Gastroesophageal sphincter (tissue), 4 donors: Measurements from ENCODE around the gene NAGLU. TPM values are rescaled to one million over a fixed set of nuclear protein-coding genes. Genes with fewer than 3 reads are reported as not detected.

Experiments
- ATAC-seq: fragments of 150-250 bp; one replicate; pipeline ENCODE4 v1.9.1; 2016; ENCODE audit warnings: mild to moderate bottlenecking, moderate library complexity
- H3K27ac ChIP-seq, 4 donors: fragments of 200-600 bp; sonication (generic) in 3 of 4; 1 replicate in 3 of 4; 2 replicates in 1 of 4; pipeline ENCODE4 v1.5.1; 2016 to 2019
- H3K27me3 ChIP-seq: fragments of 200-600 bp; sonication (generic); one replicate; pipeline ENCODE4 v1.5.1; 2019
- H3K36me3 ChIP-seq, 2 donors: fragments of 200-600 bp; sonication (generic); one replicate each; pipeline ENCODE4 v1.5.1; 2019; ENCODE audit warnings: control low read depth in 1 of 2
- H3K4me1 ChIP-seq, 3 donors: fragments of 200-600 bp; sonication (generic); 1 replicate in 2 of 3; 2 replicates in 1 of 3; pipeline ENCODE4 v1.5.1; 2016 to 2019; ENCODE audit warnings: control low read depth in 2 of 3
- H3K4me3 ChIP-seq, 2 donors: fragments of 200-600 bp; sonication (generic); one replicate each; pipeline ENCODE4 v1.5.1; 2019; ENCODE audit warnings: mild to moderate bottlenecking in 1 of 2, moderate library complexity in 1 of 2
- H3K9me3 ChIP-seq, 3 donors: fragments of 200-600 bp; sonication (generic); one replicate each; pipeline ENCODE4 v1.5.1; 2017 to 2019; ENCODE audit warnings: control low read depth in 2 of 3
- EP300 ChIP-seq: sonication (generic); formaldehyde crosslinking; IDR thresholded peaks from one replicate; pipeline ENCODE4 v1.6.1; 2017; ENCODE audit warnings: antibody characterized with exemption, mild to moderate bottlenecking
- POLR2A ChIP-seq, 2 donors: fragments of 450-650 bp; IDR thresholded peaks; one replicate each; pipeline ENCODE4 v1.6.1; 2017; ENCODE audit warnings: antibody characterized with exemption in 2 of 2, mild to moderate bottlenecking in 2 of 2, moderate library complexity in 1 of 2
- POLR2AphosphoS5 ChIP-seq: sonication (generic); formaldehyde crosslinking; IDR thresholded peaks from one replicate; pipeline ENCODE4 v1.6.1; 2017; ENCODE audit warnings: antibody characterized with exemption
- WGBS, 2 donors: methylation state at CpG; one replicate each; pipeline ENCODE4 v1.1.5; 2018; ENCODE audit warnings: low coverage in 1 of 2; 5-methylcytosine and 5-hydroxymethylcytosine counted together
- total RNA-seq, 4 donors: library from RNA; depleted of rRNA; stranded (reverse); fragments of >200 nt; gene quantifications; one replicate each; pipeline ENCODE4 v1.1.0, GENCODE V29; 2016
- TF ChIP-seq, protein P1 (sequence below), 4 experiments: fragments of 200-600 bp in 2 of 4; fragments of 450-650 bp in 2 of 4; sonication (generic) in 1 of 4; IDR thresholded peaks; one replicate each; pipeline ENCODE4 v1.5.1; 2017 to 2019; ENCODE audit warnings: antibody characterized with exemption in 4 of 4, mild to moderate bottlenecking in 2 of 4, moderate library complexity in 2 of 4

NAGLU gene
- total RNA-seq, 4 donors from 2014 or later: 31.9 to 46.9 (median 35.7) TPM

DNA sequence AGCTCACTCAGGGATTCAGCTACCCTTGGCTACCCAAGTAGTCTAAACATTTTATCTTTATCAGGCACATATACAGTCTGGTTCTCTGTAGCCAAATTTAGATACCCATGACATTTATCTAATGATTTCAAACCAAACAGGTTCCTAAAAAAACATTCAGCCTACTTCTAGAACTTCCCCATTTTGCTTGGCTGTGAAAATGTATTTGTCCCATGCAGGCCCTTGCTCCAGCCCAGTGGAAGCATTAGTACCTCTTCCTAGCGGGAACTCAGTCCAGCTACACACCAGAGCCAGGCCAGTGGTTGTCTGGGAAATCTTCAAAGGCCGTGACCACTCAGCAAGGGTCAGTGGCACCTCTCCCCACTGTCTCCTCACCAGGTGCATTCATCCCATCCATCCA lies 26.2 kb upstream of the NAGLU start:
- ATAC-seq: no peak
- H3K9me3 ChIP-seq: no peaks in the 10 kb centered on the region
- no peaks in the 10 kb centered on the region for H3K27me3 ChIP-seq
- no CpG with 5 or more reads among the region's 2 CpGs for WGBS, 2 donors
- TF ChIP-seq EP300: no peak
- peaks cover 0 to 53% (median 0%) of the 10 kb centered on the region in 3 donors for H3K4me1 ChIP-seq
- H3K36me3 ChIP-seq: peaks cover 0 to 83% of the 10 kb centered on the region in 2 donors
- no peak overlapping the region for H3K4me3 ChIP-seq
- no peak overlapping the region for H3K27ac ChIP-seq

DNA sequence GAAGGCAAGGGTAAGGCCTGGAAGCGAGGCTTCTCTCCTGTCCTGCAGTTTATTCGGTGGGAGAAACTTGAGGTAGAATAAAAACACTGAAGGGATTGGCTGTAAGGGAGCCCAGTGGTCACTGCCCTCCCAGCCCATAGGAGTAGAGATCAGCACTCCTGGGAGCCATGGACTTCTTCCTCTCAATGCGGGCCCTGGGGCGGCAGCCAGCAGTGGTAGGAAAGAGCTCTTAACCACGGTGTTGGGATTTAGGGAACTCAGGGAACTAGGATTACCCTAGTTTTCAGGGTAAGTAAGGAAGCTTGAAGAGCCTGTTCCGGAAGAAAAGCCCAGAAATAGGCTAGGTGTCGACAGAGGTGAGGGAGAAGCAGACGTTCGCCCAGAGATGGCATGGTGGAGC lies 23.8 kb upstream of the NAGLU start:
- peaks cover 4 to 69% (median 10%) of the 10 kb centered on the region in 3 donors for H3K4me1 ChIP-seq
- H3K36me3 ChIP-seq: peaks cover 0 to 79% of the 10 kb centered on the region in 2 donors
- WGBS, 2 donors: 72% methylated on average over 7 of the region's 9 CpGs; no CpG with 5 or more reads in 1 of the 2 donors
- TF ChIP-seq EP300 (no peak), POLR2A (IDR thresholded peaks at IDR 0.05) (no peak), POLR2AphosphoS5 (no peak)
- TF ChIP-seq, protein P1, sequence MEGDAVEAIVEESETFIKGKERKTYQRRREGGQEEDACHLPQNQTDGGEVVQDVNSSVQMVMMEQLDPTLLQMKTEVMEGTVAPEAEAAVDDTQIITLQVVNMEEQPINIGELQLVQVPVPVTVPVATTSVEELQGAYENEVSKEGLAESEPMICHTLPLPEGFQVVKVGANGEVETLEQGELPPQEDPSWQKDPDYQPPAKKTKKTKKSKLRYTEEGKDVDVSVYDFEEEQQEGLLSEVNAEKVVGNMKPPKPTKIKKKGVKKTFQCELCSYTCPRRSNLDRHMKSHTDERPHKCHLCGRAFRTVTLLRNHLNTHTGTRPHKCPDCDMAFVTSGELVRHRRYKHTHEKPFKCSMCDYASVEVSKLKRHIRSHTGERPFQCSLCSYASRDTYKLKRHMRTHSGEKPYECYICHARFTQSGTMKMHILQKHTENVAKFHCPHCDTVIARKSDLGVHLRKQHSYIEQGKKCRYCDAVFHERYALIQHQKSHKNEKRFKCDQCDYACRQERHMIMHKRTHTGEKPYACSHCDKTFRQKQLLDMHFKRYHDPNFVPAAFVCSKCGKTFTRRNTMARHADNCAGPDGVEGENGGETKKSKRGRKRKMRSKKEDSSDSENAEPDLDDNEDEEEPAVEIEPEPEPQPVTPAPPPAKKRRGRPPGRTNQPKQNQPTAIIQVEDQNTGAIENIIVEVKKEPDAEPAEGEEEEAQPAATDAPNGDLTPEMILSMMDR (IDR thresholded peaks at IDR 0.05): no peak
- no peaks in the 10 kb centered on the region for H3K9me3 ChIP-seq
- peak overlapping the region in 3 of 4 donors; percentile 58 to 98 (median 68) for H3K27ac ChIP-seq
- no peak for ATAC-seq
- H3K27me3 ChIP-seq: no peaks in the 10 kb centered on the region
- H3K4me3 ChIP-seq: no peak overlapping the region

DNA sequence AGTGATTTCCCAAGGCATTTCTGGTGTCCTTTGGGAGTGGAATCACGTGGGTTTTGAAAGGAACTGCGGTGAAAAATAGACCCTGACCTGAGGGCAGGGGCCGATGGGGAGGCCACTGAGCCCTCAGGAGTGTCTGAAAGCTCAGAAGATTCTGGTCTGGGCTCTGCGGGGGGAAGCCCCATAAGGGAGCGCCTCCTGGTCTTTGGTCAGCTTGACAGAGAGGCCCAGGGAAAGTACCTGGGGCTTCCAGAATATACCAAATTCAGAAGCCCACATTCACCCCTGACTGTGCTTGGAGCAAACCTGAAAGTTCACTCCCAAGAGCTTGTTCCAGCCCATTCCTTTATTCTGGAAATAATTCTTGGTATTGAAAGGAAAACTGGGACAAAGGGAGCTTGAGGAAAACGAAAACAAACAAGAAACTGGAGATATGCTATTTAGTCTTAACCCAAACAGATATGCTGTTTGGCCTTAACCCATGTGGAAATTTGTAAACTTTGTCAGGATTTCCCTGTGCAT lies 23.2 kb upstream of the NAGLU start:
- Histone ChIP-seq H3K9me3 (no peaks in the 10 kb centered on the region), H3K36me3 (peaks cover 0 to 73% of the 10 kb centered on the region in 2 donors), H3K27ac (peak overlapping the region in 3 of 4 donors; percentile 58 to 98 (median 68)), H3K4me3 (no peak overlapping the region), H3K27me3 (no peaks in the 10 kb centered on the region), H3K4me1 (peaks cover 5 to 74% (median 15%) of the 10 kb centered on the region in 3 donors)
- 37 to 63% methylated on average over 1 to 3 of the region's 6 CpGs for WGBS, 2 donors
- no peak for ATAC-seq
- TF ChIP-seq, protein P1 (IDR thresholded peaks at IDR 0.05): no peak
- no peak for TF ChIP-seq POLR2AphosphoS5
- no peak for TF ChIP-seq EP300
- no peak for TF ChIP-seq POLR2A (IDR thresholded peaks at IDR 0.05)

DNA sequence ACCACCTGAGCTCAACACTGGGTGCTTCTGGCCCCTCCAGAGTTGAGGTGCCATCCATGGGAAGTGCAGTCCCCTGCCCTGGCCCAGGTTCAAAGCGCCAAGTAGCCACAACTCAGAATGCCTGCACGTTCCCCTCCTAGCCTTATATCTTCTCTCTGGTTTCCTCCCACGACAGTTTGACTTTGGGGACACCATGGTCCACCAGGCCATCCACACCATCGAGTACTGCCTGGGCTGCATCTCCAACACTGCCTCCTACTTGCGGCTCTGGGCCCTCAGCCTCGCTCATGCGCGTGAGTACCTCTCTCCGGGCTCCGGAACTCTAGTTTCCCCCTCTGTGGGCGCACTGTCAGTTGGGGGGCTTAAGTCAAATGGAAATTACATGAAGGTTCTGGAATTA lies 22.4 kb upstream of the NAGLU start:
- 98% methylated on average over 7 of the region's 11 CpGs; no CpG with 5 or more reads in 1 of the 2 donors for WGBS, 2 donors
- H3K27me3 ChIP-seq: no peaks in the 10 kb centered on the region
- H3K36me3 ChIP-seq: peaks cover 0 to 64% of the 10 kb centered on the region in 2 donors
- H3K4me1 ChIP-seq: peaks cover 12 to 82% (median 24%) of the 10 kb centered on the region in 3 donors
- no peak for TF ChIP-seq POLR2AphosphoS5
- TF ChIP-seq, protein P1 (IDR thresholded peaks at IDR 0.05): no peak
- no peak for TF ChIP-seq EP300
- no peak for TF ChIP-seq POLR2A (IDR thresholded peaks at IDR 0.05)
- H3K9me3 ChIP-seq: no peaks in the 10 kb centered on the region
- ATAC-seq: no peak
- peak overlapping the region in 3 of 4 donors; percentile 58 to 98 (median 68) for H3K27ac ChIP-seq
- H3K4me3 ChIP-seq: no peak overlapping the region

DNA sequence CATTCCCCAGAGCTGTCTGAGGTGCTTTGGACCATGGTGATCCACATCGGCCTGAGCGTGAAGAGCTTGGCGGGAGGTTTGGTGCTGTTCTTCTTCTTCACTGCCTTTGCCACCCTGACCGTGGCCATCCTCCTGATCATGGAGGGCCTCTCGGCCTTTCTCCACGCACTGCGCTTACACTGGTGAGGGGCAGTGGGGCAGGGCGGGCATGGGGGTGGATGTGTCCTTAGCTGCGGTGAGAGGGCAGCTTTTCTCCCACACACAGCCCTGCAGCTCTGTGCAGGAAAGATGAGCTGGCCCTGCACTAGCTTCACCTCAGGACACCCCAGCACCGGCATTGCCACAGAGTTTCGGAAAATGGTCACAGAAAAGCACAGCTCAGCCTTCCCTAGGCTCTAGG lies 21.8 kb upstream of the NAGLU start:
- H3K9me3 ChIP-seq: no peaks in the 10 kb centered on the region
- peaks cover 18 to 82% (median 30%) of the 10 kb centered on the region in 3 donors for H3K4me1 ChIP-seq
- no peaks in the 10 kb centered on the region for H3K27me3 ChIP-seq
- WGBS, 2 donors: 92% methylated on average over 3 of the region's 11 CpGs; no CpG with 5 or more reads in 1 of the 2 donors
- no peak for ATAC-seq
- peak overlapping the region in 3 of 4 donors; percentile 44 to 98 (median 90) for H3K27ac ChIP-seq
- no peak overlapping the region for H3K4me3 ChIP-seq
- peaks cover 0 to 58% of the 10 kb centered on the region in 2 donors for H3K36me3 ChIP-seq
- TF ChIP-seq EP300 (no peak), POLR2AphosphoS5 (no peak), POLR2A (IDR thresholded peaks at IDR 0.05) (no peak)
- TF ChIP-seq, protein P1 (IDR thresholded peaks at IDR 0.05): no peak
